AG04450 (cell line): ENCODE results near the gene TBC1D8. TPM values are rescaled to one million over a fixed set of nuclear protein-coding genes. Genes with fewer than 3 reads are reported as not detected.

Source experiments
- CTCF ChIA-PET: fragments of 300-600, 350-600 bp; formaldehyde crosslinking; extraction: SDS; loops from one replicate; lab custom pipeline; 2022; ENCODE audit warnings: antibody characterized with exemption, inconsistent platforms; lab: Charles Lee
- POLR2A ChIA-PET: fragments of 350-600 bp; formaldehyde crosslinking; extraction: SDS; loops from one replicate; lab custom pipeline; 2021; ENCODE audit warnings: antibody characterized with exemption, inconsistent platforms; lab: Yijun Ruan, JAX
- DNase-seq: peaks from one replicate; pipeline ENCODE4 v3.0.0-alpha.2; 2011; ENCODE audit warnings: low read depth, low spot score
- H3K27ac ChIP-seq: one replicate; pipeline ENCODE4 v1.5.1; 2012; ENCODE audit warnings: low read depth, low read length, control low read depth
- H3K27me3 ChIP-seq: one replicate; pipeline ENCODE4 v1.6.0; 2012; ENCODE audit warnings: low read length; ENCODE audit not compliant: control insufficient read depth, insufficient read depth
- H3K4me3 ChIP-seq: 2 replicates; pipeline ENCODE4 v1.5.1; 2011; ENCODE audit warnings: mild to moderate bottlenecking, low read depth, low read length, control low read depth
- H3K9me3 ChIP-seq: 2 replicates; pipeline ENCODE4 v1.5.1; 2012; ENCODE audit warnings: low read length; ENCODE audit not compliant: control insufficient read depth, insufficient read depth
- polyA plus RNA-seq: library from polyadenylated mRNA; depleted of rRNA; stranded (reverse); fragments of >200 nt; gene quantifications from 2 replicates; pipeline ENCODE4 v1.2.3, GENCODE V29; 2011
- TF ChIP-seq, protein P1 (sequence below): IDR thresholded peaks from 2 replicates; pipeline ENCODE4 v1.5.1; 2011; ENCODE audit warnings: low read depth, low read length, control low read depth, inconsistent platforms

Gene TBC1D8
- polyA plus RNA-seq, 1 experiment: 2.5 TPM

DNA sequence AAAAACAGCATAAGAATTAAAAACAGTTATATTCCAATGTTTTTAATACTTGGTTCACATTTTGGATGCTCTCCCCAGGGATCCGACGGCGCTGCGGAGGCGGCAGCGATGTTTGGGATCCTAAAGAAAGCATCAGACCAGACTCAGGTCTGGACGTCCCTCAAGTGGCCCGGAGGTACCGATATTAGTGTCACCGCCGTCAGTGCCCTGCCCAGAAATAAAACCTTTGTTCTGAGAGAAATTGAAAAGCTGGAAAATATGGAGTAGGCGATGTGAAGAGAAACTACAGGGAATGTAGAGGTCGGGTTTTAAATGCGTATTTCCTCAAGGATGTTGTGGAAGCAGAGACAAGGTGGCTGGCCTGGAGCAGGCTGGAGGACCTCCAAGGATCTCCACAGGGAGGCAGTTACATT, 683 bp upstream of the TBC1D8 start:
- H3K27ac ChIP-seq: peak overlapping the region; percentile 11
- TF ChIP-seq, protein P1, sequence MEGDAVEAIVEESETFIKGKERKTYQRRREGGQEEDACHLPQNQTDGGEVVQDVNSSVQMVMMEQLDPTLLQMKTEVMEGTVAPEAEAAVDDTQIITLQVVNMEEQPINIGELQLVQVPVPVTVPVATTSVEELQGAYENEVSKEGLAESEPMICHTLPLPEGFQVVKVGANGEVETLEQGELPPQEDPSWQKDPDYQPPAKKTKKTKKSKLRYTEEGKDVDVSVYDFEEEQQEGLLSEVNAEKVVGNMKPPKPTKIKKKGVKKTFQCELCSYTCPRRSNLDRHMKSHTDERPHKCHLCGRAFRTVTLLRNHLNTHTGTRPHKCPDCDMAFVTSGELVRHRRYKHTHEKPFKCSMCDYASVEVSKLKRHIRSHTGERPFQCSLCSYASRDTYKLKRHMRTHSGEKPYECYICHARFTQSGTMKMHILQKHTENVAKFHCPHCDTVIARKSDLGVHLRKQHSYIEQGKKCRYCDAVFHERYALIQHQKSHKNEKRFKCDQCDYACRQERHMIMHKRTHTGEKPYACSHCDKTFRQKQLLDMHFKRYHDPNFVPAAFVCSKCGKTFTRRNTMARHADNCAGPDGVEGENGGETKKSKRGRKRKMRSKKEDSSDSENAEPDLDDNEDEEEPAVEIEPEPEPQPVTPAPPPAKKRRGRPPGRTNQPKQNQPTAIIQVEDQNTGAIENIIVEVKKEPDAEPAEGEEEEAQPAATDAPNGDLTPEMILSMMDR: no peak
- ChIA-PET CTCF (interaction anchor here (1.0 to 4.5 kb wide), 4 partner anchors 37 to 139 kb away, joined by 4 to 39 read pairs (median 12); no protein-coding TSS in a partner anchor), POLR2A (interaction anchor here (0.6 kb wide), 1 partner anchor 150 kb away, joined by 3 read pairs; the partner anchor contains the start of gene RPL31)
- peak overlapping the region; percentile 71 for H3K4me3 ChIP-seq
- H3K27me3 ChIP-seq: peaks cover 26% of the 10 kb centered on the region
- no peaks in the 10 kb centered on the region for H3K9me3 ChIP-seq
- no peak for DNase-seq

DNA sequence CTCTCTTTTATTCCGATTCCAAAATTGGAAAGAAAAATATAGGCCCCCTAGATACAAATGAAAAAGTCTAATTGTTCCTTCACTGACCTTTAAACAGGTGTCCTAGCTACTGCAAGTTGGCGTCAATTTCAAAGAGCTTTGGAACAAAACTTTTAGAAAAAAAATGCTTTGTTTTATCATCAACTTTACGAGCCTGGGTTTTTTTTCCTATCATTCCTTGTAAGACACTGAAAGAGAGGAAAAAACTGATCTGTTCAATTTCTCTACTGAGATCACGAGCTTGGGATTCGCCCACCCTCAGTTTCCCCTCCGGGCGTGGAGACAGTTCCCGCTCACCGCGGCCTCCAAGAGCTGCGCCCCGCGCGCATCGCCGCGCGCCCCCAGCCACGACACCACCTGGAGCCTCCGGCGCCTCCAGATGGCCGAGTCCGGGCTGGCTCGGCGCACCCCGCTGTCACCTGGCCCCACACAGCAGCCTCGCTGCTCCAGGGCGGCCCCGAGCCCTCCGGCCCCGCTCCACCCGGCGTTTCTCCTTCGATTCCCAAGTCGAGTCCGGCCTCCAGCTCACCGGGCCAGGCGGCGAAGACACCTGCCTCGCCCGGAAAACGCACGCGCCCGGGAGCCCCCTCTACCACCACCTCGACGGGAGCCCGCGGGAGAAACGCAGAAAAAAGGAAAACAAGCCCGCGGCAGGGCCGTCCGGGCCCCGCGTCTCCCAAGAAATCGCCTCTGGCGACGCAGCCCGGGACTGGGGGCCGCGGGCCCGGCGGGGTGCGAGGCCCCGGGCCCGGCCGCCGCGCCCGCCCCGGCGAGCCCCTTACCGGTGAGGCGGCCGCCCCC, 656 bp downstream of the TBC1D8 start:
- ChIA-PET POLR2A (interaction anchor here (0.5 to 1.3 kb wide), 3 partner anchors 10 to 355 kb away, joined by 3 to 4 read pairs (median 3); no protein-coding TSS in a partner anchor), CTCF (interaction anchor here (0.6 to 4.5 kb wide), 6 partner anchors 39 to 138 kb away, joined by 3 to 39 read pairs (median 4); no protein-coding TSS in a partner anchor)
- TF ChIP-seq, protein P1: no peak
- Histone ChIP-seq H3K4me3 (peak overlapping the region; percentile 58), H3K9me3 (no peaks in the 10 kb centered on the region), H3K27ac (no peak overlapping the region), H3K27me3 (peaks cover 26% of the 10 kb centered on the region)
- no peak for DNase-seq

DNA sequence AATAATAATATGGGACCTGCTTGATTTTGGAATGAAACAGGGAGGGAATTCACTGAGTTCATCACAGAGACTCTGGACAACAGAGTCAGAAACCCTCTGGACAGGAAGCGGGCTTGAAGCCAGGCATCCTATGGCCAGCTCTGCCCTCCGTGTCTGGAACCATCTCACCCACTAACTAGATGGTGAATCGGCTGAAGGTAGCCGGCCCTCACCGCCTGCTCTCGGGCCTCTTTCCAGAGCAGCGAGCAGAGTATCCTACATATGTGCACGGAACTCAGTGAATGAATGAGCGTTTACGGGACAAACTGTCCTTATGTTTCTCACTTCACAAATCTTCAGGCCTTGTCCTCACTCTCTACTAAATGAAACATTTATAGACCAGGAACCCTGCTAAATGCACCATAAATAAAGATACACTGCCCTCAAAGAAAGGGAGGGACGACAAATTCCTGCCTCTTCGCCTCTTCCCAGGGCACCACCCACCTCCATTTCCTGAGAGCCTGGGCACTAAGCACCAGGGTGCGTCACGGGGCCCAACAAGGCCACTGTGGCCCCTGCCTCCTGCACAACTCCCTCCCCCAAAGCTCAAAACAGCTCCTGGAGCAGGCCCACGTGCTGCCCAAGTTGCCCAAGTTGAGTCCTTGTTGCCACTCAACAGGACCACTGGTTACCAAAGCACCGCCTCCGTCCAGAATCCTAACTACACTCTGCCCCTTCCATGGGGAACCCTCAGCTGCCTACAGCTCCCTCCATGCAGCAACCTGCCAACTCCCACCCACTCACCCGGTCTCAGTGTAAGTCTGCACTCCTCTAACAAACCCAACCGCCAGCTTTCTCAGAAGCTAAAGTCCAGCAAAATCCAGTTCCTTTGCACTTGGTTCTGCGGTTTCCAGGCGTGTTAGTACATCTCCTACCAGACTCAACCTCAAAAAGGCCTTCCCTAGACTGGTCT, 1.7 kb downstream of the TBC1D8 start:
- no peak for DNase-seq
- H3K9me3 ChIP-seq: no peaks in the 10 kb centered on the region
- ChIA-PET POLR2A (interaction anchor here (1.3 kb wide), 1 partner anchor 25 kb away, joined by 4 read pairs; no protein-coding TSS in a partner anchor), CTCF (interaction anchor here (0.7 to 4.5 kb wide), 4 partner anchors 40 to 137 kb away, joined by 4 to 39 read pairs (median 9); no protein-coding TSS in a partner anchor)
- TF ChIP-seq, protein P1: no peak
- H3K27me3 ChIP-seq: peaks cover 30% of the 10 kb centered on the region
- H3K27ac ChIP-seq: no peak overlapping the region
- no peak overlapping the region for H3K4me3 ChIP-seq

DNA sequence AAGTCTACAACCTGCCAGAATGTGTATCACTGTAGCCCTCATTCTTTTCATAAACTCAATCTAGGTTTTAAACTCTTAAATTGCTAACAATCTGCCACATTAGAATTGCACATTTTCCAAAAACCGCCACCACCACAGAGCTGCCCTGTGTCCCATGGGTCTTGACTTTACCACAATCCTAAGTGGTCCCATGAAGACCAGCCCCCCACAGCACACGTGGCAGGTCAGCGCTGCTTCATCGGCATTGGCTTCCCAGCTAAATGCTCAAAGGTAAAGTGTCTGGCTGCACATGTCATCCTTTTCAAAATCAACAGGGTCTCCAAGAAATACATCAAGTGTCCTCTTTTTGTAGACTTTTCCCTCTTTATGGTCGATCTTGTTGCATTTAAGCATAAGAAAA, 2.4 kb downstream of the TBC1D8 start:
- no peak overlapping the region for H3K4me3 ChIP-seq
- no peaks in the 10 kb centered on the region for H3K9me3 ChIP-seq
- DNase-seq: no peak
- H3K27me3 ChIP-seq: peaks cover 27% of the 10 kb centered on the region
- TF ChIP-seq, protein P1: no peak
- H3K27ac ChIP-seq: no peak overlapping the region
- POLR2A ChIA-PET: no interaction called here
- CTCF ChIA-PET: no interaction called here
